Activated naive CD4-positive, alpha-beta T cell treated with anti-CD3 and anti-CD28 coated beads, Interleukin-2, amount 10 ng/mL, durations not matched to agents 7 days and 5 days (primary cell): Measurements from ENCODE around the gene POLE3.
"Not testable (repeated sequence)": the region's sequence is repeated elsewhere in the genome, so short reads cannot be mapped to it uniquely, and the experiment has no call there.

Experiments used
- CTCF ChIA-PET: fragments of 350-600 bp; sonication (Branson Sonifier 250); formaldehyde crosslinking; loops from one replicate; lab custom pipeline; 2021; ENCODE audit warnings: antibody characterized with exemption; lab: Charles Lee
- DNase-seq: peaks from one replicate; pipeline ENCODE4 v3.0.0-alpha.2; 2020
- H3K27ac Mint-ChIP-seq: one replicate; pipeline ENCODE4 v1.8.0; 2021; ENCODE audit warnings: mild to moderate bottlenecking, moderate library complexity, mixed read lengths
- H3K27me3 Mint-ChIP-seq: one replicate; pipeline ENCODE4 v1.8.0; 2021; ENCODE audit warnings: mild to moderate bottlenecking, mixed read lengths
- H3K36me3 Mint-ChIP-seq: one replicate; pipeline ENCODE4 v1.8.0; 2021; ENCODE audit warnings: mixed read lengths
- H3K4me1 Mint-ChIP-seq: one replicate; pipeline ENCODE4 v1.8.0; 2021; ENCODE audit warnings: mixed read lengths
- H3K4me3 Mint-ChIP-seq: one replicate; pipeline ENCODE4 v1.8.0; 2021; ENCODE audit warnings: mild to moderate bottlenecking, moderate library complexity, mixed read lengths
- H3K9me3 Mint-ChIP-seq: one replicate; pipeline ENCODE4 v1.8.0; 2021; ENCODE audit warnings: mixed read lengths

POLE3 gene

GRCh38 chr9:113410207-113410864 lies at the start of gene POLE3, which contains the start of gene C9orf43:
Gene POLE3 (minus strand): TSS chr9:113410675. CDS start chr9:113410293, 382 bp downstream.
Gene C9orf43 (plus strand): TSS chr9:113410747. CDS start chr9:113413494, 2,747 bp downstream.
- Mint-ChIP-seq H3K27me3 (no peaks in the 10 kb centered on the region), H3K36me3 (peaks cover 33% of the 10 kb centered on the region), H3K9me3 (no peaks in the 10 kb centered on the region), H3K4me1 (peaks cover 39% of the 10 kb centered on the region), H3K27ac (peak within 1 kb of the TSS; percentile 99), H3K4me3 (peak within 1 kb of the TSS; percentile 91)
- CTCF ChIA-PET, result interaction anchor here (0.8 to 2.8 kb wide), 7 partner anchors 9 to 179 kb away, joined by 3 to 13 read pairs (median 9); partner anchors contain the start of genes ALAD, CDC26 and PRPF4
- peak; percentile 96 for DNase-seq

GRCh38 chr9:113456235-113456634 lies 45.8 kb upstream of the POLE3 start:
- no peak for DNase-seq
- no peaks in the 10 kb centered on the region for H3K27me3 Mint-ChIP-seq
- no peaks in the 10 kb centered on the region for H3K36me3 Mint-ChIP-seq
- peaks cover 8% of the 10 kb centered on the region for H3K4me1 Mint-ChIP-seq
- no peak overlapping the region for H3K4me3 Mint-ChIP-seq
- no peaks in the 10 kb centered on the region for H3K9me3 Mint-ChIP-seq
- CTCF ChIA-PET, result interaction anchor here (1.0 to 3.3 kb wide), 3 partner anchors 56 to 202 kb away, joined by 3 to 20 read pairs (median 15); no protein-coding TSS in a partner anchor
- H3K27ac Mint-ChIP-seq, result no peak overlapping the region

- DNase-seq, result no peak
- no peaks in the 10 kb centered on the region for H3K9me3 Mint-ChIP-seq
- CTCF ChIA-PET, result interaction anchor here (0.6 to 3.3 kb wide), 9 partner anchors 9 to 203 kb away, joined by 3 to 20 read pairs (median 11); no protein-coding TSS in a partner anchor
Measured at GRCh38 chr9:113454914-113455761, 44.7 kb upstream of the POLE3 start.

GRCh38 chr9:113452113-113452605 lies 41.7 kb upstream of the POLE3 start:
- no peaks in the 10 kb centered on the region for H3K36me3 Mint-ChIP-seq
- H3K27me3 Mint-ChIP-seq, result no peaks in the 10 kb centered on the region
- no peak overlapping the region for H3K4me3 Mint-ChIP-seq
- H3K9me3 Mint-ChIP-seq, result no peaks in the 10 kb centered on the region
- no peak overlapping the region for H3K27ac Mint-ChIP-seq
- DNase-seq, result no peak
- CTCF ChIA-PET, result interaction anchor here (1.1 to 9.9 kb wide), 5 partner anchors 128 to 206 kb away, joined by 3 to 162 read pairs (median 9); no protein-coding TSS in a partner anchor
- peaks cover 8% of the 10 kb centered on the region for H3K4me1 Mint-ChIP-seq

More at GRCh38 chr9:113454914-113455761, 44.7 kb upstream of the POLE3 start:
- no peaks in the 10 kb centered on the region for H3K27me3 Mint-ChIP-seq
- H3K27ac Mint-ChIP-seq, result no peak overlapping the region
- H3K4me1 Mint-ChIP-seq, result peaks cover 8% of the 10 kb centered on the region
- no peaks in the 10 kb centered on the region for H3K36me3 Mint-ChIP-seq
- H3K4me3 Mint-ChIP-seq, result no peak overlapping the region

GRCh38 chr9:113449376-113449775 lies 38.9 kb upstream of the POLE3 start:
- CTCF ChIA-PET, result interaction anchor here (1.3 to 9.9 kb wide), 5 partner anchors 24 to 207 kb away, joined by 3 to 162 read pairs (median 39); no protein-coding TSS in a partner anchor
- no peak for DNase-seq
- no peak overlapping the region for H3K27ac Mint-ChIP-seq
- H3K4me3 Mint-ChIP-seq, result no peak overlapping the region
- no peaks in the 10 kb centered on the region for H3K27me3 Mint-ChIP-seq
- peaks cover 3% of the 10 kb centered on the region for H3K4me1 Mint-ChIP-seq
- H3K9me3 Mint-ChIP-seq, result no peaks in the 10 kb centered on the region
- H3K36me3 Mint-ChIP-seq, result no peaks in the 10 kb centered on the region

GRCh38 chr9:113446323-113446740 lies 35.9 kb upstream of the POLE3 start:
- no peaks in the 10 kb centered on the region for H3K36me3 Mint-ChIP-seq
- H3K27me3 Mint-ChIP-seq, result no peaks in the 10 kb centered on the region
- no peak overlapping the region for H3K4me3 Mint-ChIP-seq
- DNase-seq, result peak; percentile 27
- H3K27ac Mint-ChIP-seq, result no peak overlapping the region
- CTCF ChIA-PET, result interaction anchor here (1.1 to 9.9 kb wide), 15 partner anchors 8 to 215 kb away, joined by 3 to 162 read pairs (median 5); partner anchors contain the start of gene RGS3
- H3K4me1 Mint-ChIP-seq, result peaks cover 3% of the 10 kb centered on the region
- no peaks in the 10 kb centered on the region for H3K9me3 Mint-ChIP-seq

GRCh38 chr9:113444736-113445135 lies 34.3 kb upstream of the POLE3 start:
- H3K27ac Mint-ChIP-seq, result no peak overlapping the region
- DNase-seq, result no peak
- H3K27me3 Mint-ChIP-seq, result no peaks in the 10 kb centered on the region
- CTCF ChIA-PET, result interaction anchor here (4.9 to 9.9 kb wide), 3 partner anchors 138 to 211 kb away, joined by 39 to 162 read pairs (median 153); no protein-coding TSS in a partner anchor
- H3K4me1 Mint-ChIP-seq, result peaks cover 3% of the 10 kb centered on the region
- H3K36me3 Mint-ChIP-seq, result no peaks in the 10 kb centered on the region
- H3K9me3 Mint-ChIP-seq, result no peaks in the 10 kb centered on the region
- no peak overlapping the region for H3K4me3 Mint-ChIP-seq

- H3K36me3 Mint-ChIP-seq, DNase-seq, H3K4me3 Mint-ChIP-seq, H3K4me1 Mint-ChIP-seq, H3K27ac Mint-ChIP-seq, CTCF ChIA-PET, H3K9me3 Mint-ChIP-seq: not testable (repeated sequence)
- peaks cover 15% of the 10 kb centered on the region for H3K27me3 Mint-ChIP-seq
Measured at GRCh38 chr9:113437716-113438115, 27.2 kb upstream of the POLE3 start.

GRCh38 chr9:113436728-113437515 lies 26.4 kb upstream of the POLE3 start:
- CTCF ChIA-PET, result interaction anchor here (0.7 kb wide), 1 partner anchor 22 kb away, joined by 3 read pairs; no protein-coding TSS in a partner anchor
- peaks cover 15% of the 10 kb centered on the region for H3K27me3 Mint-ChIP-seq
- H3K36me3 Mint-ChIP-seq, result no peaks in the 10 kb centered on the region
- no peak overlapping the region for H3K27ac Mint-ChIP-seq
- no peak for DNase-seq
- no peak overlapping the region for H3K4me3 Mint-ChIP-seq
- H3K9me3 Mint-ChIP-seq, result peaks cover 3% of the 10 kb centered on the region
- H3K4me1 Mint-ChIP-seq, result no peaks in the 10 kb centered on the region

- CTCF ChIA-PET, result no interaction called here
- no peaks in the 10 kb centered on the region for H3K36me3 Mint-ChIP-seq
- no peak for DNase-seq
- no peaks in the 10 kb centered on the region for H3K9me3 Mint-ChIP-seq
- H3K4me3 Mint-ChIP-seq, result no peak overlapping the region
- H3K4me1 Mint-ChIP-seq, result no peaks in the 10 kb centered on the region
- H3K27ac Mint-ChIP-seq, result no peak overlapping the region
- peaks cover 14% of the 10 kb centered on the region for H3K27me3 Mint-ChIP-seq
Measured at GRCh38 chr9:113431191-113431590, 20.7 kb upstream of the POLE3 start.

- DNase-seq, result no peak
- H3K36me3 Mint-ChIP-seq, result no peaks in the 10 kb centered on the region
- H3K27me3 Mint-ChIP-seq, result peaks cover 30% of the 10 kb centered on the region
- CTCF ChIA-PET, result interaction anchor here (1.0 to 2.2 kb wide), 2 partner anchors 161 to 228 kb away, joined by 3 to 7 read pairs; no protein-coding TSS in a partner anchor
- H3K4me1 Mint-ChIP-seq, result no peaks in the 10 kb centered on the region
- H3K9me3 Mint-ChIP-seq, result no peaks in the 10 kb centered on the region
- no peak overlapping the region for H3K4me3 Mint-ChIP-seq
- H3K27ac Mint-ChIP-seq, result no peak overlapping the region
Measured at GRCh38 chr9:113428062-113428615, 17.7 kb upstream of the POLE3 start.

GRCh38 chr9:113427629-113428028 lies 17.2 kb upstream of the POLE3 start:
- CTCF ChIA-PET, result interaction anchor here (1.0 to 2.2 kb wide), 2 partner anchors 162 to 228 kb away, joined by 3 to 7 read pairs; no protein-coding TSS in a partner anchor
- no peak for DNase-seq
- Mint-ChIP-seq H3K4me3 (no peak overlapping the region), H3K36me3 (no peaks in the 10 kb centered on the region), H3K27ac (no peak overlapping the region), H3K9me3 (no peaks in the 10 kb centered on the region), H3K27me3 (peaks cover 34% of the 10 kb centered on the region), H3K4me1 (no peaks in the 10 kb centered on the region)

- peaks cover 34% of the 10 kb centered on the region for H3K27me3 Mint-ChIP-seq
- H3K4me3 Mint-ChIP-seq, result no peak overlapping the region
- DNase-seq, result no peak
- no peaks in the 10 kb centered on the region for H3K9me3 Mint-ChIP-seq
- no peaks in the 10 kb centered on the region for H3K4me1 Mint-ChIP-seq
- no peaks in the 10 kb centered on the region for H3K36me3 Mint-ChIP-seq
- CTCF ChIA-PET, result interaction anchor here (1.1 to 2.2 kb wide), 2 partner anchors 229 to 231 kb away, joined by 3 to 7 read pairs; no protein-coding TSS in a partner anchor
- H3K27ac Mint-ChIP-seq, result no peak overlapping the region
Measured at GRCh38 chr9:113426701-113427100, 16.2 kb upstream of the POLE3 start.
